Motor neuron (in vitro differentiated cells): Measurements from ENCODE around the gene PALM. TPM values are rescaled to one million over a fixed set of nuclear protein-coding genes. Genes with fewer than 3 reads are reported as not detected.

Experiments
- ATAC-seq, 8 experiments: fragments of 200-7000 bp; cut with Tn5 transposase; replicated peaks in 6 of 8; 2 replicates each; pipeline ENCODE4 v1.8.0; 2021; ENCODE audit warnings: mild to moderate bottlenecking in 8 of 8, moderate library complexity in 8 of 8
- H3K27ac ChIP-seq, 2 donors: fragments of 250-450 bp; sonication (Bioruptor Pico); 2 replicates each; pipeline ENCODE4 v1.9.0; 2021; ENCODE audit warnings: antibody characterized with exemption in 2 of 2, mild to moderate bottlenecking in 2 of 2, moderate library complexity in 1 of 2
- H3K4me1 ChIP-seq, 2 donors: fragments of 250-450 bp; sonication (Bioruptor Pico); replicated peaks in 1 of 2; 2 replicates each; pipeline ENCODE4 v1.6.1; 2021; ENCODE audit warnings: antibody characterized with exemption in 2 of 2, mild to moderate bottlenecking in 2 of 2, moderate library complexity in 1 of 2
- H3K4me3 ChIP-seq, 5 donors: fragments of 250-450 bp; sonication (Bioruptor Pico); 2 replicates each; pipeline ENCODE4 v1.9.0; 2021; ENCODE audit warnings: antibody characterized with exemption in 5 of 5, mild to moderate bottlenecking in 5 of 5, moderate library complexity in 4 of 5
- WGBS, 10 experiments: fragments of 450-650 bp; shearing (Covaris generic); methylation state at CpG; one replicate each; pipeline ENCODE4 v1.0.0; 2022; 5-methylcytosine and 5-hydroxymethylcytosine counted together
- in situ Hi-C, 9 experiments: fragments of 400-800 bp; cut with MboI; loops; one replicate each; pipeline ENCODE4 v1.15.0; 2021; ENCODE audit warnings: low sequenced_read_pairs in 9 of 9, low pct_unique_long_range_greater_than_20kb in 2 of 9; ENCODE audit not compliant: unreplicated experiment in 9 of 9
- total RNA-seq, 8 experiments: library from RNA; unstranded; fragments of 300-600 nt; gene quantifications; 2 replicates each; pipeline versions ENCODE4 v1.2.3 to v1.2.4, GENCODE V29; 2022

PALM gene
- total RNA-seq, 8 experiments from 2014 or later = 6.0 to 116 (median 70.4) TPM

- WGBS, 10 experiments = 40 to 100% (median 86%) methylated on average over 1 to 2 of the region's 9 CpGs; no CpG with 5 or more reads in 5 of the 10 experiments
- in situ Hi-C loops = loop anchor here in 2 of 9 experiments (25.0 kb wide), 2 partner anchors 92 to 158 kb away; partner anchors contain the start of genes KISS1R (in 1 of the 2), R3HDM4 (in 1 of the 2) and RNF126 (in 1 of the 2)
- H3K4me3 ChIP-seq = no peak overlapping the region
Measured at GRCh38 chr19:754530-754929, 45.8 kb downstream of the PALM start.

GRCh38 chr19:755063-755462, 46.3 kb downstream of the PALM start:
- H3K4me1 ChIP-seq = peaks cover 7 to 19% of the 10 kb centered on the region in 2 donors
- in situ Hi-C loops = loop anchor here in 2 of 9 experiments (25.0 kb wide), 2 partner anchors 93 to 157 kb away; partner anchors contain the start of genes KISS1R (in 1 of the 2), R3HDM4 (in 1 of the 2) and RNF126 (in 1 of the 2)
- 73 to 100% (median 93%) methylated on average over 3 to 4 of the region's 15 CpGs; no CpG with 5 or more reads in 5 of the 10 experiments for WGBS, 10 experiments
- ATAC-seq = no peak
- H3K27ac ChIP-seq = no peak overlapping the region
- H3K4me3 ChIP-seq = no peak overlapping the region

More at GRCh38 chr19:754530-754929, 45.8 kb downstream of the PALM start:
- H3K4me1 ChIP-seq = peaks cover 7 to 19% of the 10 kb centered on the region in 2 donors
- ATAC-seq = no peak
- H3K27ac ChIP-seq = no peak overlapping the region

- Histone ChIP-seq H3K4me3 (no peak overlapping the region), H3K4me1 (peaks cover 7 to 14% of the 10 kb centered on the region in 2 donors), H3K27ac (no peak overlapping the region)
- ATAC-seq = peak in 6 of 8 experiments; percentile 4 to 42 (median 22)
- in situ Hi-C loops = loop anchor here in 2 of 9 experiments (25.0 kb wide), 2 partner anchors 94 to 156 kb away; partner anchors contain the start of genes KISS1R (in 1 of the 2), R3HDM4 (in 1 of the 2) and RNF126 (in 1 of the 2)
Measured at GRCh38 chr19:756236-756635, 47.5 kb downstream of the PALM start.

GRCh38 chr19:756821-757688, 48.3 kb downstream of the PALM start:
- Histone ChIP-seq H3K4me3 (no peak overlapping the region), H3K4me1 (peaks cover 7 to 12% of the 10 kb centered on the region in 2 donors), H3K27ac (no peak overlapping the region)
- 86 to 100% (median 100%) methylated on average over 1 to 8 of the region's 36 CpGs; no CpG with 5 or more reads in 5 of the 10 experiments for WGBS, 10 experiments
- in situ Hi-C loops = loop anchor here in 2 of 9 experiments (25.0 kb wide), 2 partner anchors 95 to 155 kb away; partner anchors contain the start of genes KISS1R (in 1 of the 2), R3HDM4 (in 1 of the 2) and RNF126 (in 1 of the 2)
- ATAC-seq = peak in 1 of 8 experiments; percentile 1

- in situ Hi-C loops = loop anchor here in 2 of 9 experiments (25.0 kb wide), 2 partner anchors 96 to 154 kb away; partner anchors contain the start of genes KISS1R (in 1 of the 2), R3HDM4 (in 1 of the 2) and RNF126 (in 1 of the 2)
- no peak overlapping the region for H3K27ac ChIP-seq
- H3K4me3 ChIP-seq = no peak overlapping the region
- 64 to 97% (median 92%) methylated on average over 3 to 13 of the region's 50 CpGs; no CpG with 5 or more reads in 5 of the 10 experiments for whole genome bisulfite sequencing, 10 experiments
- ATAC-seq = no peak
- H3K4me1 ChIP-seq = peaks cover 7 to 8% of the 10 kb centered on the region in 2 donors
Measured at GRCh38 chr19:757811-758668, 49.3 kb downstream of the PALM start.

- WGBS, 10 experiments = 50 to 100% (median 89%) methylated on average over 1 to 7 of the region's 10 CpGs; no CpG with 5 or more reads in 2 of the 10 experiments
- Histone ChIP-seq H3K4me1 (no peaks in the 10 kb centered on the region), H3K27ac (no peak overlapping the region), H3K4me3 (no peak overlapping the region)
- no peak for ATAC-seq
- in situ Hi-C loops = loop anchor here in 2 of 9 experiments (25.0 kb wide), 2 partner anchors 101 to 149 kb away; partner anchors contain the start of genes KISS1R (in 1 of the 2), R3HDM4 (in 1 of the 2) and RNF126 (in 1 of the 2)
Measured at GRCh38 chr19:763181-763580, 54.4 kb downstream of the PALM start.

GRCh38 chr19:763869-764268, 55.1 kb downstream of the PALM start:
- Histone ChIP-seq H3K4me1 (no peaks in the 10 kb centered on the region), H3K27ac (no peak overlapping the region), H3K4me3 (no peak overlapping the region)
- WGBS, 10 experiments = 68 to 95% (median 80%) methylated on average over 3 to 6 of the region's 6 CpGs; no CpG with 5 or more reads in 4 of the 10 experiments
- in situ Hi-C loops = loop anchor here in 2 of 9 experiments (25.0 kb wide), 2 partner anchors 102 to 148 kb away; partner anchors contain the start of genes KISS1R (in 1 of the 2), R3HDM4 (in 1 of the 2) and RNF126 (in 1 of the 2)
- no peak for ATAC-seq

GRCh38 chr19:764301-764700, 55.6 kb downstream of the PALM start:
- Histone ChIP-seq H3K27ac (no peak overlapping the region), H3K4me1 (no peaks in the 10 kb centered on the region), H3K4me3 (no peak overlapping the region)
- ATAC-seq = peak in 2 of 8 experiments; percentile 6 to 11
- WGBS, 10 experiments = 83 to 100% (median 100%) methylated on average over 1 to 7 of the region's 12 CpGs; no CpG with 5 or more reads in 5 of the 10 experiments
- in situ Hi-C loops = loop anchor here in 2 of 9 experiments (25.0 kb wide), 2 partner anchors 102 to 148 kb away; partner anchors contain the start of genes KISS1R (in 1 of the 2), R3HDM4 (in 1 of the 2) and RNF126 (in 1 of the 2)

GRCh38 chr19:765179-765738, 56.5 kb downstream of the PALM start:
- H3K27ac ChIP-seq = no peak overlapping the region
- 56 to 100% methylated on average over 2 to 4 of the region's 7 CpGs; no CpG with 5 or more reads in 8 of the 10 experiments for WGBS, 10 experiments
- no peak overlapping the region for H3K4me3 ChIP-seq
- in situ Hi-C loops = loop anchor here in 2 of 9 experiments (25.0 kb wide), 2 partner anchors 103 to 147 kb away; partner anchors contain the start of genes KISS1R (in 1 of the 2), R3HDM4 (in 1 of the 2) and RNF126 (in 1 of the 2)
- no peaks in the 10 kb centered on the region for H3K4me1 ChIP-seq
- no peak for ATAC-seq

GRCh38 chr19:768424-768823, 59.7 kb downstream of the PALM start:
- ATAC-seq = peak; percentile 24 to 68 (median 49)
- H3K27ac ChIP-seq = no peak overlapping the region

GRCh38 chr19:769616-770015, 60.9 kb downstream of the PALM start:
- Histone ChIP-seq H3K4me1 (peaks cover 0 to 2% of the 10 kb centered on the region in 2 donors), H3K4me3 (no peak overlapping the region), H3K27ac (no peak overlapping the region)
- 55 to 100% (median 87%) methylated on average over 1 to 6 of the region's 6 CpGs; no CpG with 5 or more reads in 1 of the 10 experiments for WGBS, 10 experiments
- in situ Hi-C loops = loop anchor here in 3 of 9 experiments (10.0 to 25.0 kb wide), 3 partner anchors 107 to 145 kb away; partner anchors contain the start of genes KISS1R (in 2 of the 3), R3HDM4 (in 2 of the 3) and RNF126 (in 1 of the 3)
- ATAC-seq = no peak

More at GRCh38 chr19:768424-768823, 59.7 kb downstream of the PALM start:
- 0 to 100% (median 54%) methylated on average over 2 to 13 of the region's 14 CpGs for WGBS, 10 experiments
- no peak overlapping the region for H3K4me3 ChIP-seq
- peaks cover 0 to 2% of the 10 kb centered on the region in 2 donors for H3K4me1 ChIP-seq
- in situ Hi-C loops = loop anchor here in 2 of 9 experiments (25.0 kb wide), 2 partner anchors 106 to 144 kb away; partner anchors contain the start of genes KISS1R (in 1 of the 2), R3HDM4 (in 1 of the 2) and RNF126 (in 1 of the 2)
